Measurements from ENCODE around the gene RAPGEF4. TPM values are rescaled to one million over a fixed set of nuclear protein-coding genes. Genes with fewer than 3 reads are reported as not detected.

Gene RAPGEF4
- total RNA-seq, 4 donors from 2014 or later = 2.5 to 7.9 (median 4.6) TPM

GRCh38 chr2:173053043-173053699 is 317.5 kb downstream of the RAPGEF4 start:
- no peaks in the 10 kb centered on the region for H3K36me3 ChIP-seq
- 75 to 77% methylated on average over 3 of the region's 3 CpGs for WGBS, 2 donors (ENCODE audit: low coverage in 1 of 2)
- H3K27me3 ChIP-seq = no peaks in the 10 kb centered on the region
- TF ChIP-seq POLR2AphosphoS5 (IDR thresholded peaks at IDR 0.05) (no peak), POLR2A (IDR thresholded peaks at IDR 0.05) (no peak), CTCF (IDR thresholded peaks at IDR 0.05) (no peak), EP300 (IDR thresholded peaks at IDR 0.05) (no peak)
- peaks cover 0 to 21% (median 8%) of the 10 kb centered on the region in 3 donors for H3K4me1 ChIP-seq
- no peak overlapping the region for H3K4me3 ChIP-seq
- H3K9me3 ChIP-seq = no peaks in the 10 kb centered on the region
- no peak for ATAC-seq
- no peak overlapping the region for H3K27ac ChIP-seq

- H3K27me3 ChIP-seq = no peaks in the 10 kb centered on the region
- whole genome bisulfite sequencing, 2 donors (ENCODE audit: low coverage in 1 of 2) = 74 to 79% methylated on average over 3 of the region's 3 CpGs
- H3K4me3 ChIP-seq = no peak overlapping the region
- TF ChIP-seq POLR2AphosphoS5 (IDR thresholded peaks at IDR 0.05) (no peak), POLR2A (IDR thresholded peaks at IDR 0.05) (no peak), EP300 (IDR thresholded peaks at IDR 0.05) (no peak), CTCF (IDR thresholded peaks at IDR 0.05) (no peak)
- ATAC-seq = no peak
- H3K4me1 ChIP-seq = peaks cover 0 to 8% (median 4%) of the 10 kb centered on the region in 3 donors
- no peaks in the 10 kb centered on the region for H3K9me3 ChIP-seq
- H3K27ac ChIP-seq = no peak overlapping the region
- H3K36me3 ChIP-seq = no peaks in the 10 kb centered on the region
Observed at GRCh38 chr2:173054466-173054865, 318.8 kb downstream of the RAPGEF4 start.

DNA sequence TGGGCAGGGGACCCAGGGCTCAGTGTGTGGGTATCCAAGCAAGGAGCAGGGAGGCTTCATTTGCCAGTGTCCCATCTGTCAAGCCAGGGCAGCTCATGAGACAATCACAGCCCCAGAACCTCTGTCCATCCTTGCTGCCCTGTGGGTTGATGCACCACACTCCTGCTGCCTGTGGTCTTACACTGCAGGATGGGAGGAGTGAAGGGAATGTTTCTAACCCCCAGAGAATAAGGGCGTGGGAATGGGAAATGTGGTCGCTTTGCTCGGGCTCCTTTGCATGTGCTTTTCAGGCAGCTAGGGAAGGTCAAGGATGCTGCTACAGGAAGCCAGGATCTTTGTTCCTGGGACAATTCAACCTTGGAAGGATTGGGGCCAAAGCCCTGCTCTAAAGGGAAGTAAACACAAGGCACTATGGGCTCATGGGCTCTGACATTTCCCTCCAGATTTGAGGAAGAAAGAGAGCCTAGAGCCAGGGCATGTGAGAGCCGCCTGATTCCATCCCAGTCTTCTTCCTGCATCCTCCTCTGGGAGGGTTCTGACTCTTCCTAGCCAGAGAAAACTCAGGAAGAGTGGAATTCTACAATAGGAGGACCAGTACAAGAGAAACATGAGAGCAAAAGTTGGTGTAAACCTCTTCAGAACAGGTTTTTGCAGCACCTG is 321.2 kb downstream of the RAPGEF4 start:
- ATAC-seq = no peak
- Histone ChIP-seq H3K4me1 (peaks cover 0 to 4% (median 2%) of the 10 kb centered on the region in 3 donors), H3K4me3 (no peak overlapping the region), H3K27ac (no peak overlapping the region), H3K36me3 (no peaks in the 10 kb centered on the region), H3K27me3 (no peaks in the 10 kb centered on the region), H3K9me3 (no peaks in the 10 kb centered on the region)
- no peak for TF ChIP-seq POLR2A (IDR thresholded peaks at IDR 0.05)
- no peak for TF ChIP-seq POLR2AphosphoS5 (IDR thresholded peaks at IDR 0.05)
- 74% methylated on average over 4 of the region's 4 CpGs; no CpG with 5 or more reads in 1 of the 2 donors for WGBS, 2 donors (ENCODE audit: low coverage in 1 of 2)

GRCh38 chr2:173058097-173058496 is 322.5 kb downstream of the RAPGEF4 start:
- TF ChIP-seq POLR2AphosphoS5 (IDR thresholded peaks at IDR 0.05) = no peak
- no peak for TF ChIP-seq EP300 (IDR thresholded peaks at IDR 0.05)
- TF ChIP-seq POLR2A (IDR thresholded peaks at IDR 0.05) = no peak
- no peak for TF ChIP-seq CTCF (IDR thresholded peaks at IDR 0.05)
- ATAC-seq = peak; percentile 45
- Histone ChIP-seq H3K27me3 (no peaks in the 10 kb centered on the region), H3K4me3 (no peak overlapping the region), H3K36me3 (no peaks in the 10 kb centered on the region), H3K4me1 (peaks cover 0 to 4% (median 2%) of the 10 kb centered on the region in 3 donors), H3K9me3 (no peaks in the 10 kb centered on the region), H3K27ac (no peak overlapping the region)

- WGBS, 2 donors (ENCODE audit: low coverage in 1 of 2) = 100% methylated on average over 2 of the region's 2 CpGs; no CpG with 5 or more reads in 1 of the 2 donors
Observed at GRCh38 chr2:173058673-173059072, 323.0 kb downstream of the RAPGEF4 start.

More at GRCh38 chr2:173058673-173059072, 323.0 kb downstream of the RAPGEF4 start:
- TF ChIP-seq POLR2AphosphoS5 (IDR thresholded peaks at IDR 0.05) (no peak), EP300 (IDR thresholded peaks at IDR 0.05) (no peak), POLR2A (IDR thresholded peaks at IDR 0.05) (no peak), CTCF (IDR thresholded peaks at IDR 0.05) (no peak)
- Histone ChIP-seq H3K27ac (no peak overlapping the region), H3K9me3 (no peaks in the 10 kb centered on the region), H3K4me3 (no peak overlapping the region), H3K4me1 (peaks cover 0 to 4% (median 2%) of the 10 kb centered on the region in 3 donors), H3K36me3 (no peaks in the 10 kb centered on the region), H3K27me3 (no peaks in the 10 kb centered on the region)
- no peak for ATAC-seq

All from gastroesophageal sphincter (tissue), 4 donors.